ENCODE data around the gene SLC25A29. TPM values are rescaled to one million over a fixed set of nuclear protein-coding genes. Genes with fewer than 3 reads are reported as not detected.
A peak's percentile ranks its signal among the peaks of the same experiment; 100 is the strongest.
"Not testable (repeated sequence)": the region's sequence is repeated elsewhere in the genome, so short reads cannot be mapped to it uniquely, and the experiment has no call there.

Gene SLC25A29
- total RNA-seq, 1 donor from 2014 or later = 29.3 TPM

DNA sequence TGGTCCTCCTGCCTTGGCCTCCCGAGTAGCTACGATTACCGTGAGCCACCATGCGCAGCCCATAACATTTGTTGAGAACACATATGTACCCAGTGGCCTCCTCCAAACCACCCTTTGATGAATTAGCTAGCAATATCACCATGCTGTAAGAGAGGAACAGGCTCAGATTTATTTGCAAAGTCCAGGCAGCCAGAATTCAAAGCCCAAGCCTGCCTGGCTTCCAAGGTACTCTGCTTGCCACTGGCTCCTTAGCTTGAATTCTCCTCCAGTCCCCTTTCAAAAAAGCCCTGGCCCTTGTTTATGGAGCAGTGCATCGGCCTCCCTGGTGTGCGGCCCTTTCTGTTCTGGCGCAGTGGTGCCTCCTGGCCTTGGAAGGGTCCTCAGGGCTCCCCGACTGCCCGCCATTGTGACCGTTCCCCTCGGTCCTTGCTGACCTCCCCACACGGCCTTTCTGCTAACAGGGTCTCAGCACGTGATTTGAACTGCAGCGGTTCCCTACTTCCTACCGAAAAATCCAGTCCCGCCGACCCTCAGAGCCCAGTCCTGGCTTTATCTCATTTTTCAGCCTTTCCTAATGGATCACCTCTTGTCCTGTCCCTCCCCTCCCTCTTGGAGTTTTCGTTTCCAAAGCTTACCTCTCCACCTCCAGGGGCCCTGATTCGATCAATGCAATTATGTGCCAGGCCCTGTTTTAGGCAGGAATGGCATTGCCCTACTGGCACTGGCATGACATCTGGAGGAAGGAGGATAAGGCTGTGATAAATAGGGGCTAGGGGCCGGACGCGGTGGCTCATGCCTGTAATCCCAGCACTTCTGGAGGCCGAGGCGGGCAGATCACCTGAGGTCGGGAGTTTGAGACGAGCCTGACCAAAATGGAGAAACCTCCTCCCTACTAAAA is 22.0 kb downstream of the SLC25A29 start:
- no peaks in the 10 kb centered on the region for H3K9me3 Mint-ChIP-seq (ENCODE audit: low read depth)

DNA sequence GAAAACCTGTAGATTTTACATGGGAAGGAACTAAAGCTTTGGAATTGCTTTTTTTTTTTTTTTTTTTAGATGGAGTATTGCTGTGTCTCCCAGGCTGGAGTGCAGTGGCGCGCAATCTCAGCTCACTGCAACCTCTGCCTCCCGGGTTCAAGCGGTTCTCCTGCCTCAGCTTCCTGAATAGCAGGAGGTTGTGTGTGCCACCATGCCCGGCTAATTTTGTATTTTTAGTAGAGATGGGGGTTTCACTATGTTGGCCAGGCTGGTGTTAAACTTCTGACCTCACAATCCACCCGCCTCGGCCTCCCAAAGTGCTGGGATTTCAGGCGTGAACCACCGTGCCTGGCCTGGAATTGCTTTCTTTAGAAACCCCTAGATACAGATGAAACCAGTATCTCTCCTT is 22.8 kb downstream of the SLC25A29 start:
- peak overlapping the region; percentile 5 for H3K27ac Mint-ChIP-seq (ENCODE audit: unreplicated experiment)
- not testable (repeated sequence) for H3K36me3 Mint-ChIP-seq (ENCODE audit: low read depth); DNase-seq (ENCODE audit: low spot score); H3K9me3 Mint-ChIP-seq (ENCODE audit: low read depth); H3K4me3 Mint-ChIP-seq (ENCODE audit: unreplicated experiment); H3K27me3 Mint-ChIP-seq (ENCODE audit: low read depth)
- peaks cover 42% of the 10 kb centered on the region for H3K4me1 Mint-ChIP-seq (ENCODE audit: low read depth)

More for the DNA sequence above, 22.0 kb downstream of the SLC25A29 start:
- H3K4me3 Mint-ChIP-seq (ENCODE audit: unreplicated experiment) = peak overlapping the region; percentile 49
- no peaks in the 10 kb centered on the region for H3K36me3 Mint-ChIP-seq (ENCODE audit: low read depth)
- no peaks in the 10 kb centered on the region for H3K27me3 Mint-ChIP-seq (ENCODE audit: low read depth)
- no peak for DNase-seq (ENCODE audit: low spot score)
- peaks cover 38% of the 10 kb centered on the region for H3K4me1 Mint-ChIP-seq (ENCODE audit: low read depth)
- H3K27ac Mint-ChIP-seq (ENCODE audit: unreplicated experiment) = no peak overlapping the region
- TF ChIP-seq, protein P1, sequence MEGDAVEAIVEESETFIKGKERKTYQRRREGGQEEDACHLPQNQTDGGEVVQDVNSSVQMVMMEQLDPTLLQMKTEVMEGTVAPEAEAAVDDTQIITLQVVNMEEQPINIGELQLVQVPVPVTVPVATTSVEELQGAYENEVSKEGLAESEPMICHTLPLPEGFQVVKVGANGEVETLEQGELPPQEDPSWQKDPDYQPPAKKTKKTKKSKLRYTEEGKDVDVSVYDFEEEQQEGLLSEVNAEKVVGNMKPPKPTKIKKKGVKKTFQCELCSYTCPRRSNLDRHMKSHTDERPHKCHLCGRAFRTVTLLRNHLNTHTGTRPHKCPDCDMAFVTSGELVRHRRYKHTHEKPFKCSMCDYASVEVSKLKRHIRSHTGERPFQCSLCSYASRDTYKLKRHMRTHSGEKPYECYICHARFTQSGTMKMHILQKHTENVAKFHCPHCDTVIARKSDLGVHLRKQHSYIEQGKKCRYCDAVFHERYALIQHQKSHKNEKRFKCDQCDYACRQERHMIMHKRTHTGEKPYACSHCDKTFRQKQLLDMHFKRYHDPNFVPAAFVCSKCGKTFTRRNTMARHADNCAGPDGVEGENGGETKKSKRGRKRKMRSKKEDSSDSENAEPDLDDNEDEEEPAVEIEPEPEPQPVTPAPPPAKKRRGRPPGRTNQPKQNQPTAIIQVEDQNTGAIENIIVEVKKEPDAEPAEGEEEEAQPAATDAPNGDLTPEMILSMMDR (IDR thresholded peaks at IDR 0.05) = no peak

DNA sequence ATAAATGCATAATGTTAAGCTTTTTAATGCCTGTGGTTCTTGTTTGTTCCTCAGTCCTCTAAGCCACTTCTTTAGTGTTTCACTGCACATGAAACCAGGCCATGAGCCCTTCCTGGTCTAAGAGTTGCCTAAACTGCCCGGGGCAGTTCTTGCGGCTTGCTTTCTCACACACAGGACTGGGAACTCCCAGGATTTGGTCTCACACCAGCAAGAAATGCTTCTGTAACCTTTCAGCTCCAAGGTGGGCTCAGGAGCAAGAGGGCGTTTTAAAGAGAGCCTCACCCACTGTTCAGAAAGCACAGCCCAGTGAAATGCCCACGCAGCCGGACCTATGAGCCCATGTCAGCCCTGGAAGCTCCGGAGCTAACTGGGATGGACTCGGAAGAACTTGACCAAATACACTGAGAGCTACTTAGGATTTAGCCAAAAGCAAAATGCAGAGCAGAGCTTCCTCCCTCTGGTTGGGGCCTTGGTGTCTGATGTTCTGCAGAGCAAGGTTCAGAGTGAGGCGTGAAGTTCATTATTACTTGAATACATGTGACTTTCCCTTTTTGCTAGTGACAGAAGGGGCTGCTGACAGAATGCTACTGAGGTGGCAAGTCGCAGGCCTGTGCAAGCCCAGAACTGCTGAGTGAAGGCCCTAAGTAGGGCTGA is 23.4 kb downstream of the SLC25A29 start:
- Mint-ChIP-seq H3K9me3 (ENCODE audit: low read depth) (no peaks in the 10 kb centered on the region), H3K27me3 (ENCODE audit: low read depth) (no peaks in the 10 kb centered on the region), H3K36me3 (ENCODE audit: low read depth) (no peaks in the 10 kb centered on the region), H3K27ac (ENCODE audit: unreplicated experiment) (peak overlapping the region; percentile 65), H3K4me3 (ENCODE audit: unreplicated experiment) (no peak overlapping the region), H3K4me1 (ENCODE audit: low read depth) (peaks cover 47% of the 10 kb centered on the region)
- no peak for DNase-seq (ENCODE audit: low spot score)
- TF ChIP-seq, protein P1 (IDR thresholded peaks at IDR 0.05) = no peak

DNA sequence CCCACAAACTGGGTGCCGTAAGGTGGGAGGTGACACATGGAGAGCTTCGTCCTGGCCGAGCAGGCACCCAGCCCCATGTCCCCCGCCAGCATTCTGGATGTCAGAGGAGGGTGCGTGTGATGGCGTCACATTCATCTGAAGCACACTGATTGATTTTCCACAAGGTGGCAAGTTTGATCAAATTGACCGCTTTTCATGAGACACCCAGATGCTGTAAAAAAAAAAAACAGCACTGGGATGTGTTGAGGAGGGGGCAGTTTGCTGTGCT is 24.2 kb downstream of the SLC25A29 start:
- TF ChIP-seq, protein P1 (IDR thresholded peaks at IDR 0.05) = no peak
- Mint-ChIP-seq H3K9me3 (ENCODE audit: low read depth) (no peaks in the 10 kb centered on the region), H3K36me3 (ENCODE audit: low read depth) (peaks cover 2% of the 10 kb centered on the region), H3K4me3 (ENCODE audit: unreplicated experiment) (no peak overlapping the region), H3K27me3 (ENCODE audit: low read depth) (no peaks in the 10 kb centered on the region), H3K4me1 (ENCODE audit: low read depth) (peaks cover 51% of the 10 kb centered on the region), H3K27ac (ENCODE audit: unreplicated experiment) (no peak overlapping the region)
- no peak for DNase-seq (ENCODE audit: low spot score)

DNA sequence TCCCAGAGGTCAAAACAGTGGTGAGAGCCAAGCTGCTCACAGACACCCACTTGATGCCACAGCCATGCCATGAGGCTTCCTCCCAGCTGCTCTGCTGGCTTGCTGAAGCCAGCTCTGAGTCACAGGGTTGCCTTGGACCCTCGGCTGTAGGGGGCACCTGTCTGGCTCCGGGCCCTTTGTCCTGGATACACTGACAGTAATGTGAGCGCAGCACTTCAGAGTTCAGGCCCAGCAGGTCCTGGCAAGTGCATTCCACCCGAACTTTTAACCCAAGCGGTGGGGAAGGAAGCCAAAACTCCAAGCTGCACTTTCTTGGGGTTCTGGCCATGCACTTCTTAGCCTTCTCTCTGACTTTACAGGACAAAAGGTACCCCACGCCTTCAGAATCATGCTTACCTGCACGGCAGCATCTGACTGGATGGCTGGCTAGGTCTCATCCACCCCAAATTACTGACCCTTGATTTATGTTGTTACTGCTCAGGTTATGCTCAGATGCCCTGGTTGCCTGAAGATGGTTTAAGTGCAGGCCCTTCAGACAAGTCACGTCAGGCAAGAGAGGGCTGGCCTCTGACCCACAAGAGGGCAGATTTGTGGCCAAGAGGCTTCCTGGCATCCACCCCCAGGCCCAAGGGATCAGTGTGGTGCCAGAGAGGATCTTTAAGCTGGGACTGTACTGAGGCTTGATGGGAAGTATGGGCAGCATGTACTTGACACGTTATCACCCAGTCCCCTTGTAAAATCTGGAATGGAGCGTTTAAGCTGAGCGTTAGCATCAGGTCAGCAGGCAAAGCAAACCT is 24.8 kb downstream of the SLC25A29 start:
- no peak for DNase-seq (ENCODE audit: low spot score)
- no peak overlapping the region for H3K27ac Mint-ChIP-seq (ENCODE audit: unreplicated experiment)
- TF ChIP-seq, protein P1 (IDR thresholded peaks at IDR 0.05) = no peak
- H3K4me1 Mint-ChIP-seq (ENCODE audit: low read depth) = peaks cover 51% of the 10 kb centered on the region
- H3K4me3 Mint-ChIP-seq (ENCODE audit: unreplicated experiment) = no peak overlapping the region
- H3K9me3 Mint-ChIP-seq (ENCODE audit: low read depth) = no peaks in the 10 kb centered on the region
- no peaks in the 10 kb centered on the region for H3K27me3 Mint-ChIP-seq (ENCODE audit: low read depth)
- H3K36me3 Mint-ChIP-seq (ENCODE audit: low read depth) = peaks cover 2% of the 10 kb centered on the region

All from chondrocyte (in vitro differentiated cells).